ENCODE data around the gene EVC2. TPM values are rescaled to one million over a fixed set of nuclear protein-coding genes. Genes with fewer than 3 reads are reported as not detected.
A peak's percentile ranks its signal among the peaks of the same experiment; 100 is the strongest.

The EVC2 gene
- polyA plus RNA-seq, 1 donor (not counting 4 experiments of a cell fraction or from before 2014, with no cell fraction given), result 1.7 TPM

DNA sequence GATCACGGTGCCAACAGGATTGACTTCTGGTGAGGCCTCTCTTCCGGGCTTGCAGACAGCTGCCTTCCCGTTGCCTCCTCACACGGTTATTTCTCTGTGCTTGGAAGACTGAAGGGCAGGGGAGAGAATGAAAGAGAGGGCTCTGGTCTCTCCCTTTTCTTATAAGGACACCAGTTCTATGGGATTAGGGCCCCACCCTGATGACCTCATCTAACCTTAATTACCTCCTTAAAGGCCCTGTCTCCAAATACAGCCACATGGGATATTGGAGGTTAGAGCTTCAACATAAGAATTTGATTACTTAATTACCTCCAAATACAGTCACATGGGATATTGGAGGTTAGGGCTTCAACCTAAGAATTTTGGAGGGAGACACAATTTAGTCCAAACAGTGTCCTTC lies 49.2 kb upstream of the EVC2 start:
- Histone ChIP-seq H3K9ac (ENCODE audit: control insufficient read depth, extremely low read depth, insufficient read depth, low read length) (peak overlapping the region; percentile 37), H3K27me3 (ENCODE audit: control insufficient read depth, extremely low read depth, insufficient read depth, low read length) (no peaks in the 10 kb centered on the region), H3K9me1 (ENCODE audit: control insufficient read depth, extremely low read depth, insufficient read depth, low read length) (no peaks in the 10 kb centered on the region), H2AFZ (ENCODE audit: control insufficient read depth, low read length) (no peak overlapping the region), H4K20me1 (ENCODE audit: control insufficient read depth, extremely low read depth, insufficient read depth, low read length) (no peaks in the 10 kb centered on the region), H3K79me2 (ENCODE audit: control insufficient read depth, insufficient read depth, low read length) (peaks cover 11% of the 10 kb centered on the region), H3K36me3 (ENCODE audit: control insufficient read depth in 2 of 2, extremely low read depth in 1 of 2, insufficient read depth in 2 of 2, low read length in 2 of 2) (peaks cover 32 to 56% of the 10 kb centered on the region in 2 experiments), H3K9me3 (ENCODE audit: control insufficient read depth, low read depth, low read length) (peaks cover 6% of the 10 kb centered on the region), H3K4me3 (ENCODE audit: control insufficient read depth in 2 of 3, extremely low read depth in 1 of 3, insufficient read depth in 2 of 3, low read depth in 1 of 3, low read length in 3 of 3) (no peak overlapping the region), H3K4me1 (ENCODE audit: control insufficient read depth, extremely low read depth, insufficient read depth, low read length) (peaks cover 46% of the 10 kb centered on the region), H3K27ac (ENCODE audit: control insufficient read depth, insufficient read depth, low read length) (peak overlapping the region; percentile 96), H3K4me2 (ENCODE audit: control insufficient read depth, extremely low read depth, insufficient read depth, low read depth, low read length) (no peak overlapping the region)
- TF ChIP-seq, protein P1, sequence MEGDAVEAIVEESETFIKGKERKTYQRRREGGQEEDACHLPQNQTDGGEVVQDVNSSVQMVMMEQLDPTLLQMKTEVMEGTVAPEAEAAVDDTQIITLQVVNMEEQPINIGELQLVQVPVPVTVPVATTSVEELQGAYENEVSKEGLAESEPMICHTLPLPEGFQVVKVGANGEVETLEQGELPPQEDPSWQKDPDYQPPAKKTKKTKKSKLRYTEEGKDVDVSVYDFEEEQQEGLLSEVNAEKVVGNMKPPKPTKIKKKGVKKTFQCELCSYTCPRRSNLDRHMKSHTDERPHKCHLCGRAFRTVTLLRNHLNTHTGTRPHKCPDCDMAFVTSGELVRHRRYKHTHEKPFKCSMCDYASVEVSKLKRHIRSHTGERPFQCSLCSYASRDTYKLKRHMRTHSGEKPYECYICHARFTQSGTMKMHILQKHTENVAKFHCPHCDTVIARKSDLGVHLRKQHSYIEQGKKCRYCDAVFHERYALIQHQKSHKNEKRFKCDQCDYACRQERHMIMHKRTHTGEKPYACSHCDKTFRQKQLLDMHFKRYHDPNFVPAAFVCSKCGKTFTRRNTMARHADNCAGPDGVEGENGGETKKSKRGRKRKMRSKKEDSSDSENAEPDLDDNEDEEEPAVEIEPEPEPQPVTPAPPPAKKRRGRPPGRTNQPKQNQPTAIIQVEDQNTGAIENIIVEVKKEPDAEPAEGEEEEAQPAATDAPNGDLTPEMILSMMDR (optimal IDR thresholded peaks at IDR 0.05 in 1 of 3, IDR thresholded peaks at IDR 0.05 in 1 of 3, conservative IDR thresholded peaks at IDR 0.05 in 1 of 3; ENCODE audit: extremely low read depth in 1 of 3, insufficient read depth in 2 of 3, low read length in 3 of 3), result no peak
- no peak for TF ChIP-seq EZH2 (IDR thresholded peaks at IDR 0.05; ENCODE audit: low read length)
- no peak for DNase-seq (ENCODE audit: low read depth, low spot score)
- FAIRE-seq, result no peak
- dilution Hi-C loops (cut with MboI; ENCODE audit: extremely low pct_ligation_motif_present, low sequenced_read_pairs), result no loop called here

DNA sequence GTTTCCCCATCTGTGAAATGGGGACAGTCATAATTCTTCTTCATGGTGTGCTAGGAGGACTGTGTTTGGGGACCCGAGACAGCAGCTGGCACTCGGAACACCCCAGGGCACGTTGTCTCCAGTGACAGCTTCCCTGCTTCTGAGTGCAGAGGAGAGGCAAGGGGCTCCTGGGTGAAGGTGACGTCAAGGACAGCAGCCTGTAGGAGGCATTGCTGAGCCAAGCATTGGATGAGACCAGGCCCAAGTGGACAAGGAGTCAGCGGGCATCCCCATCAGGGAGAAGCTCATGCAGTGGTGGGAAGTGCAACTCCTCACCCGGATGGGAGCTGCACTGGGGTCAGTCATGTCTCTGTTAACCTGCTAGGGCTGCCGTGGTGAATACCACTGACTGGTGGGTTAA lies 48.7 kb upstream of the EVC2 start:
- DNase-seq (ENCODE audit: low read depth, low spot score), result no peak
- H2AFZ ChIP-seq (ENCODE audit: control insufficient read depth, low read length), result no peak overlapping the region
- H3K27ac ChIP-seq (ENCODE audit: control insufficient read depth, insufficient read depth, low read length), result peak overlapping the region; percentile 96
- H3K9ac ChIP-seq (ENCODE audit: control insufficient read depth, extremely low read depth, insufficient read depth, low read length), result peak overlapping the region; percentile 37
- H4K20me1 ChIP-seq (ENCODE audit: control insufficient read depth, extremely low read depth, insufficient read depth, low read length), result no peaks in the 10 kb centered on the region
- no peaks in the 10 kb centered on the region for H3K9me1 ChIP-seq (ENCODE audit: control insufficient read depth, extremely low read depth, insufficient read depth, low read length)
- H3K4me3 ChIP-seq (ENCODE audit: control insufficient read depth in 2 of 3, extremely low read depth in 1 of 3, insufficient read depth in 2 of 3, low read depth in 1 of 3, low read length in 3 of 3), result no peak overlapping the region
- no peak for TF ChIP-seq EZH2 (IDR thresholded peaks at IDR 0.05; ENCODE audit: low read length)
- TF ChIP-seq, protein P1 (optimal IDR thresholded peaks at IDR 0.05 in 1 of 3, IDR thresholded peaks at IDR 0.05 in 1 of 3, conservative IDR thresholded peaks at IDR 0.05 in 1 of 3; ENCODE audit: extremely low read depth in 1 of 3, insufficient read depth in 2 of 3, low read length in 3 of 3), result no peak
- no peaks in the 10 kb centered on the region for H3K27me3 ChIP-seq (ENCODE audit: control insufficient read depth, extremely low read depth, insufficient read depth, low read length)
- no peak overlapping the region for H3K4me2 ChIP-seq (ENCODE audit: control insufficient read depth, extremely low read depth, insufficient read depth, low read depth, low read length)
- dilution Hi-C loops (cut with MboI; ENCODE audit: extremely low pct_ligation_motif_present, low sequenced_read_pairs), result no loop called here
- H3K79me2 ChIP-seq (ENCODE audit: control insufficient read depth, insufficient read depth, low read length), result peaks cover 11% of the 10 kb centered on the region
- peaks cover 32 to 56% of the 10 kb centered on the region in 2 experiments for H3K36me3 ChIP-seq (ENCODE audit: control insufficient read depth in 2 of 2, extremely low read depth in 1 of 2, insufficient read depth in 2 of 2, low read length in 2 of 2)
- H3K9me3 ChIP-seq (ENCODE audit: control insufficient read depth, low read depth, low read length), result peaks cover 6% of the 10 kb centered on the region
- FAIRE-seq, result no peak
- H3K4me1 ChIP-seq (ENCODE audit: control insufficient read depth, extremely low read depth, insufficient read depth, low read length), result peaks cover 46% of the 10 kb centered on the region
